ENCODE measurements around the gene CAVIN2. TPM values are rescaled to one million over a fixed set of nuclear protein-coding genes. Genes with fewer than 3 reads are reported as not detected.

The CAVIN2 gene
- total RNA-seq, 1 experiment from 2014 or later: not detected

DNA sequence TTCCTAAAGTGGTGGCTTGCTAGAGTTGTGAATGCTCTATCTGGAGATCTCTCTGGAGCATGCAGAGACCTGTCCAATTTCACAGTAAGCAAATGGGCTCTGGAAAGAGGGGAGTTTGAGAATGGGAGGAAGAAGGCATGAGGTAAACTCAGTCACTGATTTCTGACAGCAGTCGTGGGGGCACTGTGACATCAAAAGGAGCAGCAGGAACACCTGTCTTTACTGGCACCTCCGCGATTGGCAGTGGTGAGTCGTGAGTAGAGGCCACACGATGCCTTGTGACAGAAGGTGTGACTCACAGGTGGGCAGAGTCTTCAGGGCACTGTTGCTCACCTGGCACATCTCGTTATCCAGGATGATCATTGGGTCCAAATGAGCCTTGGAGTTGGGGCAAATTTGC, 38.8 kb upstream of the CAVIN2 start:
- ChIA-PET POLR2A (no interaction called here), CTCF (no interaction called here)
- no peak overlapping the region for H3K4me3 Mint-ChIP-seq (ENCODE audit: unreplicated experiment)
- Histone ChIP-seq H3K36me3 (ENCODE audit: control insufficient read depth, insufficient read depth, low read length) (no peaks in the 10 kb centered on the region), H3K4me1 (no peaks in the 10 kb centered on the region), H3K4me3 (ENCODE audit: low read depth, low read length) (no peak overlapping the region), H3K27me3 (replicated peaks; ENCODE audit: control insufficient read depth, insufficient read depth, low read length) (no peaks in the 10 kb centered on the region), H3K9me3 (no peaks in the 10 kb centered on the region)
- DNase-seq: no peak
- BruUV-seq (replicated peaks): no TSS peak
- H3K9me3 Mint-ChIP-seq (ENCODE audit: unreplicated experiment): peaks cover 2% of the 10 kb centered on the region
- intact Hi-C loops (cut with micrococcal nuclease; ENCODE audit: unreplicated experiment): no loop called here
- H3K36me3 Mint-ChIP-seq (ENCODE audit: insufficient read depth, unreplicated experiment): no peaks in the 10 kb centered on the region
- H3K27ac Mint-ChIP-seq (ENCODE audit: unreplicated experiment): no peak overlapping the region
- no peaks in the 10 kb centered on the region for H3K27me3 Mint-ChIP-seq (ENCODE audit: insufficient read depth, unreplicated experiment)
- TF ChIP-seq, protein P1, sequence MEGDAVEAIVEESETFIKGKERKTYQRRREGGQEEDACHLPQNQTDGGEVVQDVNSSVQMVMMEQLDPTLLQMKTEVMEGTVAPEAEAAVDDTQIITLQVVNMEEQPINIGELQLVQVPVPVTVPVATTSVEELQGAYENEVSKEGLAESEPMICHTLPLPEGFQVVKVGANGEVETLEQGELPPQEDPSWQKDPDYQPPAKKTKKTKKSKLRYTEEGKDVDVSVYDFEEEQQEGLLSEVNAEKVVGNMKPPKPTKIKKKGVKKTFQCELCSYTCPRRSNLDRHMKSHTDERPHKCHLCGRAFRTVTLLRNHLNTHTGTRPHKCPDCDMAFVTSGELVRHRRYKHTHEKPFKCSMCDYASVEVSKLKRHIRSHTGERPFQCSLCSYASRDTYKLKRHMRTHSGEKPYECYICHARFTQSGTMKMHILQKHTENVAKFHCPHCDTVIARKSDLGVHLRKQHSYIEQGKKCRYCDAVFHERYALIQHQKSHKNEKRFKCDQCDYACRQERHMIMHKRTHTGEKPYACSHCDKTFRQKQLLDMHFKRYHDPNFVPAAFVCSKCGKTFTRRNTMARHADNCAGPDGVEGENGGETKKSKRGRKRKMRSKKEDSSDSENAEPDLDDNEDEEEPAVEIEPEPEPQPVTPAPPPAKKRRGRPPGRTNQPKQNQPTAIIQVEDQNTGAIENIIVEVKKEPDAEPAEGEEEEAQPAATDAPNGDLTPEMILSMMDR (IDR thresholded peaks at IDR 0.05; ENCODE audit: insufficient read depth in 1 of 2, low read depth in 1 of 2, low read length in 1 of 2, severe bottlenecking in 1 of 2, unreplicated experiment in 1 of 2): no peak
- no peaks in the 10 kb centered on the region for H3K4me1 Mint-ChIP-seq (ENCODE audit: low read depth, unreplicated experiment)

DNA sequence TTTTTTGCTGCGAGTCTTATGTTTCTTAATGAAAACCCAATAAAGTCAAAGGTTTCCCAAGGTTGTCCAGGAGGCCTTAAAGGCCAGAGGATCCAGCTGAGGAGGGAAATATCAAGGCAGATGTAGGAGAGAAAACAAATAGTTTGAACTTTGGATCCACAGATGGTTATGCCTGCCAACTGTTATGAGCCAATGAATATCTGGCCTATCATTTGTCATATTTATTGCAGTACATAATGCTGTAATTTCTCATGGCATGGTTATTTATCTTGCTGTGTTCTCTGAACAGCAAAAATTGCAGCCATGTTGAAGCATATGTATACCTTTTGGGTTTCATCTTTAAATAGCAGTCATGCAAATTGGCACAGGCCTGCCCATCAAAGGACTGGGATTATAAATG, 38.2 kb upstream of the CAVIN2 start:
- TF ChIP-seq, protein P1 (IDR thresholded peaks at IDR 0.05; ENCODE audit: insufficient read depth in 1 of 2, low read depth in 1 of 2, low read length in 1 of 2, severe bottlenecking in 1 of 2, unreplicated experiment in 1 of 2): no peak
- Histone ChIP-seq H3K27me3 (replicated peaks; ENCODE audit: control insufficient read depth, insufficient read depth, low read length) (no peaks in the 10 kb centered on the region), H3K4me3 (ENCODE audit: low read depth, low read length) (no peak overlapping the region), H3K4me1 (no peaks in the 10 kb centered on the region), H3K9me3 (no peaks in the 10 kb centered on the region), H3K36me3 (ENCODE audit: control insufficient read depth, insufficient read depth, low read length) (no peaks in the 10 kb centered on the region)
- Mint-ChIP-seq H3K36me3 (ENCODE audit: insufficient read depth, unreplicated experiment) (no peaks in the 10 kb centered on the region), H3K27ac (ENCODE audit: unreplicated experiment) (no peak overlapping the region), H3K9me3 (ENCODE audit: unreplicated experiment) (peaks cover 8% of the 10 kb centered on the region), H3K27me3 (ENCODE audit: insufficient read depth, unreplicated experiment) (no peaks in the 10 kb centered on the region), H3K4me1 (ENCODE audit: low read depth, unreplicated experiment) (no peaks in the 10 kb centered on the region), H3K4me3 (ENCODE audit: unreplicated experiment) (no peak overlapping the region)
- DNase-seq: no peak
- ChIA-PET POLR2A (no interaction called here), CTCF (no interaction called here)
- BruUV-seq (replicated peaks): no TSS peak
- intact Hi-C loops (cut with micrococcal nuclease; ENCODE audit: unreplicated experiment): no loop called here

DNA sequence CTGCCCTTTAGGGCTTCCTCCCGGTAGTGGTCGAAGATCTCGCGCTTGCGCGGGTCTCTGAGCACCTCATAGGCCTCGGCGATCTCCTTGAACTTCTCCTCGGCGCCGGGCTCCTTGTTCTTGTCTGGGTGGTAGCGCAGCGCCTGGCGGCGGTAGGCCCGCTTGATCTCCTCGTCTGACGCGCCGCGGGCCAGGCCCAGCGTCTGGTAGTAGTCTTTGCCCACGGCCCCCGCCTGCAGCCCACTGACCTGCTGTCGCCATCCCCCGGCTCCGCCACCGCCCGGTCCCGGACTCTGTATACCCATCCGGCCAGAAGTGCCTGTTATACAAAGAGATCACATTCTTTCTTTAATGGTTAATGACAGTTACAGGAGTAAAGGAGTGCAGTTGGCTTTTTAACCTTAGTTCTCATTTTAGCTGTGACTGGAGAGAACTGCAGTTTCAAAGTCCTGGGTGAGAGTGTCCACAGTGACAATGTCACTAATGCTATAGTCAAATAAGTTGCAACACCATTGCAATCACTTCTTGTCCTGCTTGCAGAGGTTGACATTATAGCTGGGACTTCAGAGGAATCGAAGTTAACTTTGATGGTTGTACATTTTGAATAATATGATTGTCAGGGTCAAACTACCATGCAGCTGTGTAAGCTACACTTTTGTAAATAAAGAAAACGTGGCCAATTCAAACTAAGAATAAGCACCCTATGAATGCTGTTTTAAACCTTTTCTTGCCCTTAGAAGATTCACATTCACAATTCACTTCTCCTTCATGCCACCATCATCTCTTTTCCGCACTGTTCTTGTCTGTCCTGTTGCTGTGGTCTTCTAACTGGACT, 35.3 kb upstream of the CAVIN2 start:
- intact Hi-C loops (cut with micrococcal nuclease; ENCODE audit: unreplicated experiment): no loop called here
- TF ChIP-seq, protein P1 (IDR thresholded peaks at IDR 0.05; ENCODE audit: insufficient read depth in 1 of 2, low read depth in 1 of 2, low read length in 1 of 2, severe bottlenecking in 1 of 2, unreplicated experiment in 1 of 2): no peak
- Mint-ChIP-seq H3K4me1 (ENCODE audit: low read depth, unreplicated experiment) (no peaks in the 10 kb centered on the region), H3K9me3 (ENCODE audit: unreplicated experiment) (peaks cover 8% of the 10 kb centered on the region), H3K36me3 (ENCODE audit: insufficient read depth, unreplicated experiment) (no peaks in the 10 kb centered on the region), H3K27me3 (ENCODE audit: insufficient read depth, unreplicated experiment) (no peaks in the 10 kb centered on the region), H3K4me3 (ENCODE audit: unreplicated experiment) (no peak overlapping the region), H3K27ac (ENCODE audit: unreplicated experiment) (no peak overlapping the region)
- Histone ChIP-seq H3K4me3 (ENCODE audit: low read depth, low read length) (no peak overlapping the region), H3K9me3 (no peaks in the 10 kb centered on the region), H3K36me3 (ENCODE audit: control insufficient read depth, insufficient read depth, low read length) (no peaks in the 10 kb centered on the region), H3K27me3 (replicated peaks; ENCODE audit: control insufficient read depth, insufficient read depth, low read length) (no peaks in the 10 kb centered on the region), H3K4me1 (peaks cover 8% of the 10 kb centered on the region)
- DNase-seq: no peak
- no TSS peak for BruUV-seq (replicated peaks)
- ChIA-PET POLR2A (no interaction called here), CTCF (no interaction called here)
